Breast epithelium (tissue), 3 donors: ENCODE results near the gene SAMD9L.

ENCODE experiments used
- POLR2A ChIP-seq: fragments of 450-650 bp; IDR thresholded peaks from one replicate; pipeline ENCODE4 v1.6.1; 2016; ENCODE audit warnings: antibody characterized with exemption, mild to moderate bottlenecking, moderate library complexity
- TF ChIP-seq, protein P1 (sequence below), 3 donors: fragments of 450-650 bp; IDR thresholded peaks; one replicate each; pipeline ENCODE4 v1.5.1; 2016 to 2017; ENCODE audit warnings: antibody characterized with exemption in 3 of 3, mild to moderate bottlenecking in 3 of 3, moderate library complexity in 3 of 3

- TF ChIP-seq, protein P1, sequence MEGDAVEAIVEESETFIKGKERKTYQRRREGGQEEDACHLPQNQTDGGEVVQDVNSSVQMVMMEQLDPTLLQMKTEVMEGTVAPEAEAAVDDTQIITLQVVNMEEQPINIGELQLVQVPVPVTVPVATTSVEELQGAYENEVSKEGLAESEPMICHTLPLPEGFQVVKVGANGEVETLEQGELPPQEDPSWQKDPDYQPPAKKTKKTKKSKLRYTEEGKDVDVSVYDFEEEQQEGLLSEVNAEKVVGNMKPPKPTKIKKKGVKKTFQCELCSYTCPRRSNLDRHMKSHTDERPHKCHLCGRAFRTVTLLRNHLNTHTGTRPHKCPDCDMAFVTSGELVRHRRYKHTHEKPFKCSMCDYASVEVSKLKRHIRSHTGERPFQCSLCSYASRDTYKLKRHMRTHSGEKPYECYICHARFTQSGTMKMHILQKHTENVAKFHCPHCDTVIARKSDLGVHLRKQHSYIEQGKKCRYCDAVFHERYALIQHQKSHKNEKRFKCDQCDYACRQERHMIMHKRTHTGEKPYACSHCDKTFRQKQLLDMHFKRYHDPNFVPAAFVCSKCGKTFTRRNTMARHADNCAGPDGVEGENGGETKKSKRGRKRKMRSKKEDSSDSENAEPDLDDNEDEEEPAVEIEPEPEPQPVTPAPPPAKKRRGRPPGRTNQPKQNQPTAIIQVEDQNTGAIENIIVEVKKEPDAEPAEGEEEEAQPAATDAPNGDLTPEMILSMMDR (IDR thresholded peaks at IDR 0.05) = no peak
- TF ChIP-seq POLR2A = no peak
Observed at GRCh38 chr7:93132216-93132615, 16.0 kb downstream of the SAMD9L start.
